Activated gamma-delta T cell (primary cell): Measurements from ENCODE around the gene TP63.
"Not testable (repeated sequence)": the region's sequence is repeated elsewhere in the genome, so short reads cannot be mapped to it uniquely, and the experiment has no call there.

ENCODE experiments used
- DNase-seq: peaks from one replicate; lab custom pipeline; 2025; lab: John Stamatoyannopoulos, UW

The TP63 gene

DNA sequence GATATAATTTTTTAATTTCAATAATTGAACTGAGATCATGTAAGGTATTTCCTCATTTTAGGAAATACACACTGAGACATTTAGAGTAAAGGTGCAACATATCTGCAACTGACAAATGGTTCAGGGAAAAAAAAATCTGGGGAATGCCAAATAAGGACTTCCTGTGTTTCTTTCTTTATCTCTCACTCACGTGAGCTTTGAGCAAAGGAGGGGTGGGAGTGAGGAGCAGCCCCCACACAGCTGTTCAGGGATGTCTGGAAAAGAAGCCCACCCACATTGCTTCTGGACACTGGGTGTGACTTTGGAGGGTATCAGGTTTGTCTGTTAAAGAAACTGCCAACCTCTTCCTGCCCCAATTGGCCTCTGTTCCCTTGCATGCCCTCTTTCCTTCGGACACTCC is 5.6 kb upstream of the TP63 start:
- DNase-seq: no peak

DNA sequence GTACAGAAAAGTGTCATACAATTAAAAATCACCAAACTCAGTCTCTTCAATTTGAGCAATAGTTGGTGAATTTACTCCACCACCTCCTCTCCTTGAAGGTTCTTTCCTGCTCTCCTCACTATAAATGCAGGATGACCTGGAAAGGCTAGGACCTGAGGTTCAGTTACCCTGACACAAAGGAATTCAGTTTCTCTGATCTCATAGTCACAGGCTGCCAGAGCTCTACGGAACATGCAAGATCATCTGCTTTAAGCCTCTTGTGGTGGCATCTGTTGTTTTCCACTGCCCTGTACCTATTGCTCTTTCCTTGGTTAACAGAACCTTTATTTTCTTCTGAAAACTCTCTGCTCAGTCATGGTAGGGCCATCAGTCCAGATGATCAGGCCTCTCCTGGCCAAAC is 4.9 kb upstream of the TP63 start:
- no peak for DNase-seq

DNA sequence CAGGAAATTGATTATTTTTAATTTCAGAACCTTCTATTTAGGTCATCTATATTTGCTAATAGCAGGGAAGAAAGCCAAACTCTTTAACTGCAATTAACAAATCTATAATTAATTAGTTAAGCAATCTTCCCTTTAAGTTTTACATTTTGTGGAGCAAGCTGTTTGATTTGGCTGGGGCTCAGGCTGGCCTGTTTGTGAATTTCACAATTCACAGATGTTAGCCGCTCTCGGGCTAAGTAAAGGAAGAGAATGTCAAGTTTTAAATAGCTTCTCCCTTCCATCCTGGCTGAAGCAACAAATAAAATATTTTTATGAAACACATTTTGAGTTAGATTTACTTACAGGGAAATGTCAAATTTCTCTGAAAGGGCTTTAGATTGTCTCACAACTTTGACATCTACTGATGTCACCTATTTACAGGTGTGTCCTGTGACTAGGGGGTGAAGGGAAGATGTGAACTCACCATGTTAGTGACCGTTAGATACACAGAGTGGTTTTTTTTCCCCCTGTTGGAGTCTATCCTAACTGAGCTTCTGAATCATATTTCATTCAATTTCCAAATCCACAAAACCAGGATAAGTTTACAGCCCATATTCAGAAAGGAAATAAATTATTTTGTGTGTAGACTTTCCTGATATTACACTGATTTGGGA is 1.3 kb upstream of the TP63 start:
- no peak for DNase-seq

DNA sequence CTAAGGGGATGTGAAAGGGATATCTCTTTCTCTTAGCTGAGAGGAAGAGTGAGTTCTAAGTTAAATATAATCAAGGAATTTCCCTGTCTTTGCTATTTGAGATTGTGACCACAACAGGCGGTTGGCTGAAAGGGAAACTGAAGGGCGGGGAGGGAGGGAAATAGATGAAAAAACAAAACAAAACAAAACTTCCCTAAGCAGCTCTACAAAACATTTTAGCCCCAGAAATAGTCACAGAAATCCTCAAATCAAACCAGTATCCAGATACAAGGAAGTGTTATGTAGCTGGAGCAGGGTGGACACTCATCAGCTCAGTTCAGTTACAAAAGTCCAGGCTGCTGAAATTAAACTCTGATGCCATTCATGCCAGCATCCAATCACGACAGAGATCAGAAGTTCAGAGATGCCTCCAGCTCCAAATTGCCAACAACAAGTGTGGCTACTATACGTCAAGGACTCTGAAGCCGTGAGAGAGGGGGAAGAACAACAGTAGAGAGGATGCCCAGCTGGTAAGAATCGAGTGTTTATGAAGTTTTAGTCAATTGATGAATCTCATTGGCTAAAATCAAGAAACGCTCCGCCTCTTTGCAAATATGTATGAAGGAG is 319 bp upstream of the TP63 start:
- DNase-seq: no peak

DNA sequence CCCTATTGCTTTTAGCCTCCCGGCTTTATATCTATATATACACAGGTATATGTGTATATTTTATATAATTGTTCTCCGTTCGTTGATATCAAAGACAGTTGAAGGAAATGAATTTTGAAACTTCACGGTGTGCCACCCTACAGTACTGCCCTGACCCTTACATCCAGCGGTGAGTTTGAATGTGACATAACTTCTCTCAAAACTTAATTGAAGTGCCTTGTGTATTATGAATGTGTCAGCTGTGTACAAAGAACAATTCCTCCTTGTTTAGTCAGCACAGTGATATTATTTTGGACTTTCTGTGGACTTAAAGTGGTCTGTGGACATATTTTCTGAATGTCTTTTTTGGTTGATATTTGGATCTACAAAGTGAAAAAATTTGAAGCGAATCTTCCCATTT is 220 bp downstream of the TP63 start:
- DNase-seq: no peak

DNA sequence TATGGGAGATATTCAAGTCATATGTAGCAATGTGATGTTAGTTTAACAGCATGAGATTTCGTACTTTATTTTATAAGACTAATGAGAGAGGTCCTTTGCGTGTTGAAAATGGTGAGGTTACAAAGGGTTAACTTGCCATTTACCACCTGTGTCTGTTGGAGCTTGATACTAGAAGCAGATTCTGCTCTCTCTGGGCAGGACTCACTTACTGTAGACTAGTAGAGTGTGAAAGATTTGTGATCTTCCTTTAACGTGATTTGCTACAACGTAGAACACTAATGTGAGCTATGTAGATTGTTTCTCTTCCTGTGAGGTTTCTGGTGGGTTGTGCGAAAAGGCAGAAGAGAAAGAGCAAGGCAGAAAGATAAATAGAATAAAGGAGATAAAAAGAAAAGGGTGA is 1.1 kb downstream of the TP63 start:
- no peak for DNase-seq

DNA sequence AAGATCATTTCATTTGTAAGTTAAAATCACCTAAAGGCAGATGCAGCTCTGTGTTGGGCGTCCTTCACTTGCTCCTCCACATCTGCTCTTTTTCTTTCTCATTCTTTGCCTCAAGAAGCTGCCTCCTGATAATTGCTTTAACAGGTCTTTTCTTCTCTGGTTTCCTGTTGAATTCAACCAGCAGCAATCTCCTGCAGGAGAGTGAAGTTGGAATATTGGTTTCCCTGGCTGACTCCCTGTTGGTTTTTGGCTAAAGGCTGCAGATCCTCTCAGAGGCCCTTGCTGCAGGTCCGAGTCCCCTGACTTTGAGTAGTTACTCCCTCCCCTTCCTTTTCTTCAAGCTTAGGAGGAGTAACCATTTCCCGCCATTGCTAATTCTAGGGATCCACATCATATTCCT is 4.2 kb downstream of the TP63 start:
- DNase-seq: no peak

DNA sequence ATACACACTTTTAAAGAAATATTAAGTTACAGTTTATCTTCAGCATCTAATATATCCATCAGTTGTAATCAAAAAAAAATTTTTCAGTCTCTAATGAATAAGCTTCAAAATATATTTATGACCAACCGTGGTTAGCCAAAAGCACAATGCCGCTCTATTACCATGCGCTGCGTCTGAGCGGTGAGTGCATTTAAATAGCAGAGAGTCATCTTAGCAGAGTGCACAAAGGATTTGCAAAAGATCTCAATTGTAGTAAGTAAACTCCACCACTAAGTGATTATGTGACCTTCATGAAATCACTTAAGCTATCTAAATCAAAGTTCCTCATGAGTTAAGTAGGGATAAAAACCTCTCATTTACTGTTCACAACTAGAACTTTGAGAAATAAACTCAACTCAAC is 4.9 kb downstream of the TP63 start:
- no peak for DNase-seq

DNA sequence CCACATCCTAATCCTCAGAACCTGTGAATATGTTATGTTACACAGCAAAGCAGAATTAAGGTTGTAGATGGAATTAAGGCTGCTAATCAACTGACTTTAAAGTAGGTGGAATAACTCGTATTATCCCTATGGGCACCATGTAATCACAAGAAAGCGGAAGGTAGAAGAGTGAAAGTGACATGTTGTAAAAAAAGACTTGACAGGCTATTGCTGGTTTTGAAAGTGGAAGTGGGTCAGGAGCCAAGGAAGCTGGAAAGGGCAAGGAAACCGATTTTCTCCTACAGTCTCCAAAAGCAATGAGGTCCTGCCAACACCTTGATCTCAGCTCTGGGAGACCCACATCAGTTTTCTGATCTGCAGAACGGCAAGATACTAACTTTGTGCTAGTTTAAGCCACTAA is 6.6 kb downstream of the TP63 start:
- DNase-seq: no peak

DNA sequence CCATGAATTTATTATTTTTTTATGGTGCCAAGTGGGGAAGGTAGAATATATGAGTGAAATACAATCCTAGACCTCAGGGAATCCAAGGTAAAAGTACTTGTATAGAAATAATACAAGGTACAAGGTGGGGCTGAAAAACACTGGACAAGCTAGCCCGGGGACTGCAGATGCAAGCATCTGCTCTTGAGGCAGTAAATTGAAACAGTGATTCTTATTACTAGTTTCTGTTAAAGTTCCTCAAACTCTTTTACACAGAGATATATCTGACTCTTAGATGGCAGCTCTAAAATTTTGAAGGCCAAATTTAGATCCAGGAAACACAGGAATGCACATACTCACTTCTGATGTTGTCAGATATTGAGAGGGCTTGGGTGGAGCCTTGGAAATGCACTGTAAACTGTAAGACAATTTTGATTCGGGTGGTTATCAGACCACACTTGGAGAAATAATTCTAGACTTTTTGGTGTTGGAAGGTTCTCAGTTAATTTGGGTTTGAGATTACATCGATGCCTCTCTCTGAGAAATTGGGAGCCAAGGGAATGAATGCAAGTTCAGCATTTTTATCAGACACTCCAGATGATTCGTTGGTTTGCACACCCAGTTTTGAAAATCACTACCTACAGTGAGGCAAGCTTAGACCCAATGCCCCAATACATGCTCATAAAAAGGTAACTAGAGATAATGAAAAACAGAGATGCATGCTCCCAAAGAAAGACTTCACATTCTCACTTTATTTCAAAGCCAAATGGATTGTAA is 7.3 kb downstream of the TP63 start:
- DNase-seq: no peak

DNA sequence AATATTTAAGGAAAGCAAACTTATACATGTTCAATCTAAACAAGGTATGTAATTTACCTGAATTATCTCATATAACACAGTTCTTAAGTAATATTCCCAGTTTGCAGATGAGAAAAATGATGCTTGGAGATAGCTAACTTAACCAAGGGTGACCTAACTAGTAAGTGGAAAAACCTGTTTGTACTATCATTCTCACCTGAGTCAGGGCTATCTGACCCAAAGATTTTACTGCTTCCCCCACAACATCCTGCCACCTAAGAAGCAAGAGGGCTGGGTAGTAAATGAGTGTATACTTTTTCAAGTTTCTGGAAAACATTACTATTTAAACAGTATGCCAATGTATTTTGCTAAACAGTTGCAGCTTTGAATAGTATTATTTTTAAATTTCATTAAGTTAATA is 10.6 kb downstream of the TP63 start:
- no peak for DNase-seq

DNA sequence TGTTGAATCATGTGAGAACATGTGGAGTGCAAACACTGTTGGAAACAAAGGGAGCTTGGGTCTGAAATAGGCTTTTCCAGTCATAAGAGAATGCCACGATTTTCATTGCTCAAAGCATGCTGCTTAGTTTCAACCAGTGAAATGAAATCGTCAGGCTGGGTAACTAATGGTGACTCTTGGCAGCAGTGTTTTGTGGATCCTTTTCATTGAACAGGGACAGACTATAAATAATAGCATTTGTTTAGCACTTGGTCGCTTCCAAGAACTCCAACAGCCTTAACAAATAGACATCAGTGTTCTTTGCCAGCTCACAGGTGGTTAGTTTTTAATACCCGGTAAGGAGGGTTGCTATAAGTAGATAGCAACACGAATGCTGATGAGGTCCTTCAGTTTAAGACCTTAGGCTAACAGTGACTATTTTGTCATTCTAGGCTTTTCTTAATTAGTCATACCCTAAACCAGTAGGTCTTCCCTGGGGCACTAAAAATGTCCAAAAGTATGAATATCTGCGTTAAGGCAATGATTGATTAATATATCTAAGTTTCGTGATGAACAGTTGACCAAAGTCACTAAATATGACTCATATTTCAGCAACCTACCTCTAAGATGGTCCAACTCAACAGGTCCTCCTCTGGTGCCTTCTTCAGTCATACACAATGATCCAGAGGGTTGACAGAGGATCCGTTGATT is 15.8 kb downstream of the TP63 start:
- DNase-seq: no peak

DNA sequence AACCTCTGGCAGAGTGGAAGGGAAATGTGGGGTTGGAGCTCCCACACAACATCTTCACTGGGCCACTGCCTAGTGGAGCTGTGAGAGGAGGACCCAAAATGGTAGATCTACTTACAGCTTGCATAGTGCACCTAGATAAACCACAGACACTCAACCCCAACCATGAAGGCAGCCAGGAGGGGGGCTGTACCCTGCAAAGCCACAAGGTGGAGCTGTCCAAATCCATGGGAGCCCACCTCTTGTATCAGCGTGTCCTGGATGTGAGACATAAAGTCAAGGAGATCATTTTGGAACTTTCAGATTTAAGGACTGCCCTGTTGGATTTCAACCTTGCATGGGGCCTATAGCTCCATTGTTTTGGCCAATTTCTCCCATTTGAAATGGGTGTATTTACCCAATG is 20.9 kb downstream of the TP63 start:
- no peak for DNase-seq

DNA sequence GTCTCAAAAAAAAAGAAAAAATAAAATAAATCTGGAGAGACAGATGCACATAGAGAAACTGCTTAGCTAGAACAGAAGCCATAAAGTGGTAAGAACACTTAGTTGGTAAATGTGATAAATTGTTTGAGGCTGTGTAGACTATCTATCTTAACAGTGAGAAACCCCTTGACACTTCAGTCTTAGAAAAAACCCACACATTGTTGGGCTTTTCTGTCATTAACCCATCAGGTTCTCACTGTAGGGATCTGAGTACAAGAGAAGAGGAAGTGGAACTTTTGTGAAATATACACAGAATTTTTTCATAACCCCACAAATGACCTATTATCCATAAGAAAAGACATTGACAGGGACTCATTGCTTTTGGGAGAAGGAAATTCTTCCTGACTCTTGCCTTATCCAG is 24.4 kb downstream of the TP63 start:
- DNase-seq: no peak

DNA sequence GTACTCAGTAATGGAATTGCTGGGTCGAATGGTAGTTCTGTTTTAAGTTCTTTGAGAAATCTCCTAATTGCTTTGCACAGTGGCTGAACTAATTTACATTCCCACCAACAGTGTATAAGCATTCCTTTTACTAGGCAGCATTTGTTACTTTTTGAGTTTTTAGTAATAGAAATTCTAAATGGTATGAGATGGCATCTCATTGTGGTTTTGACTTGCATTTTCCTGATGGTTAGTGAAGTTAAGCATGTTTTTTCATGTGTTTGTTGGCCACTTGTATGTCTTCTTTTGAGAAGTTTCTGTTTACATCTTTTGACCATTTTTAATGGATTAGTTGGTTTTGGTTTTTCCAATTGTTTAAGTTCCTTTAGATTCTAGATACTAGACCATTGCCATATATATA is 28.4 kb downstream of the TP63 start:
- no peak for DNase-seq

DNA sequence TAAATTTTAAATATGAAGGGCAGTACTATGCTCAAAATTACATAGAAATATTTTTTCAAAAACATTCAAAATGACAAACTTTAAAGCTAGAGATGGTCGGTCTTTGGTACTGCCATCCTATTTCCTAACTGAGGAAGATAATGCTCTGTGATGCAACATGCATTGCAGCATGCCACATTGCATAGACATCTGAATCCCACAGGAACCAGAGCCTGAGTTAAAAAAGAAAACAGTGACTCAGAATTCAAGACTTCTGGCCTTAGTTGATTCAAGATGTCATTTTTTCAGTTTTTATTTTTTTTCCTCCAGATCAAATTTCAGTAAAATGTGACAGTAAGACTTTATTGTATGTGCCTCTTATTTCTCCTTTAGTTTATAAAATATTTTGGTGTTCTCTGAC is 33.1 kb downstream of the TP63 start:
- DNase-seq: no peak

DNA sequence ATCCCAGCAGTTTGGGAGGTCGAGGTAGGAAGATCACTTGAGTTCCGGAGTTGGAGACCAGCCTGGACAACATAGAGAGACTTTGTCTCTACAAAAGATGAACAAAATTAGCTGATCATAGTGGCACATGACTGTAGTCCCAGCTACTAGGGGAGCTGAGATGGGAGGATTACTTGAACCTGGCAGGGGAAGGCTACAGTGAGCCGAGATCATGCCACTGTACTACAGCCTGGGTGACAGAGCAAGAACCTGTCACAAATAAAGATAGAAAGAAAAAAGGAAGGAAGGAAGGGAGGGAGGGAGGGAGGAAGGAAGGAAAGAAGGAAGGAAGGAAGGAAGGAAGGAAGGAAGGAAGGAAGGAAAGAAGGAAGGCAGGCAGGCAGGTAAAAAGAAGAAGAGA is 41.2 kb downstream of the TP63 start:
- not testable (repeated sequence) for DNase-seq

DNA sequence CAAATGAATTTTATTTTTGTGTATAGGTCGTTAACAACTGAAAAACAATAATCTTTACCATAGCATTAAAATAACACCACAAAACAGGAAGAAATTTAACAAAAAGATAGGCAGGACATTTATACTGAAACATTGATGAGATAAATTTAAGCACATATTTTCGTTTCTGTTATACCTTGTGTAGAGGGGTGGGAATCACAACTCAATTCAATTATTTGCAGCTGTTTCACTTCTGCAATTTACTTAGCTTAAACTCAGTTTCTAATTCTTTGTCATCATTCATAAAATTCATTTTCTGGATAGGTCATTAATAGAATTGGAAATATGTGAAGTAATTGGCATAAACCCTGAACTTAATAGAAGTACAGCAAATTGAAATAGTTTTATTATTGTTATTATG is 42.3 kb downstream of the TP63 start:
- DNase-seq: no peak

DNA sequence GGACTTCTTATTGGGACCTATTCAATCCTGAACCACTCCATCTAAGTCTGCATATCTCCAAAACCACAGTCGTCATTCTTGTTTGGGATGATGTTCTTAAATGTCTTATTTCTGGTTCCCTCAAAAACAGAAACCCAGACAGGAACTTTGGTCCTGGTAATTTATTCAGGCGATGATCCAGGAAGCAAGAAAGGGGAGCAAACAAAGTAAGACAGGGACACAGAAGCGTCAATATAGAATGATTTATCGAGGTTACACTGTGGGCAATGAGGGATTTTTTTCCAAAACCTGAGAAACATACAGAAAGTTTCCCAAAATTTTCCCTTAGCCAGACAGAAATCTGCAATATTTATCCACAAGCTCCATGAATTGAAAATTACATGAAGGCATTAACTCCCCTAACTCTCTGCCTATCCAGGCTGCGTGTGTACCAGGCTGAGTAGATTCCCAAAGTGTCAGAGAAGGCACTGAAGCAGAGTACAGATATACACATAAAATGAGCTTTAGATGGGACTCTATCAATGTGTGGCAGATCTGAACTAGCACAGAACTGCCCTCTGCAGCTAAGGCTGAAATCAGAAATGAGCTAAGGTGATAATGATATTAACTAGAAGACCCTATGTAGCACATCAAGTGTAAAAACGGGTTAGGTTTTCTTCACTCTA is 43.2 kb downstream of the TP63 start:
- DNase-seq: no peak

DNA sequence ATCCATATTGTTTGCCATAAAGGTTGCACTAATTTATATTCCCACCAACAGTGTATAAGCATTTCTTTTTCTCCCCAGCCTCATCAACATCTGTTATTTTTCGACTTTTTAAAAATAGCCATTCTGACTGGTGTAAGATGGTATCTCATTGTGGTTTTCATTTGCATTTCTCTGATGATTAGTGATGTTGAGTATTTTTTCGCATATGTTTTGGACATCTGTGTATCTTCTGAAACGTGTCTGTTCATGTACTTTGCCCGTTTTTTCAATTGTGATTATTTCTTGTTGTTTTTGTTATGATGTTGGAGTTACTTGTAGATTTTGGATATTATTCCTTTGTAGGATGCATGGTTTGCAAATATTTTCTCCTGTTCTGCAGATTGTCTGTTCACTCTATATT is 46.5 kb downstream of the TP63 start:
- no peak for DNase-seq

DNA sequence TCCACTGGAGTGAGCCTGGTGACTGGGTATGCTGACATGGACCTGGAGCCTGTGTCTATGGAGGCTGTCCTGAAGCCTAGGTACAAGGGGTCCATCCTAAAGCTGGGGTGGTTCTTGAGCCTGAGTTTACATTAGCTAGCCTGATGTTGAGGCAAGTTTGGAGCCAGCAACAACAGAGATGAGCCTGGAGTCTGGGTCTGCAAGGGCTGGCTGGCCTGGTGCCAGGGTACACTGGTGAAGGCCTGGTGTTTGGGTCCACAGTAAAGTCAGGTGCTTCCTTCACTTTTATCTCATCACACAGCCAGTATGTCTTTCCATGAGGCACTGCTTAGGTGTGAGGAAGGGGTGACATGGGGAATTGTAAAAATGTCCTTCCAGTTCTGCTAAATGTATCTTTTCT is 49.5 kb downstream of the TP63 start:
- no peak for DNase-seq

DNA sequence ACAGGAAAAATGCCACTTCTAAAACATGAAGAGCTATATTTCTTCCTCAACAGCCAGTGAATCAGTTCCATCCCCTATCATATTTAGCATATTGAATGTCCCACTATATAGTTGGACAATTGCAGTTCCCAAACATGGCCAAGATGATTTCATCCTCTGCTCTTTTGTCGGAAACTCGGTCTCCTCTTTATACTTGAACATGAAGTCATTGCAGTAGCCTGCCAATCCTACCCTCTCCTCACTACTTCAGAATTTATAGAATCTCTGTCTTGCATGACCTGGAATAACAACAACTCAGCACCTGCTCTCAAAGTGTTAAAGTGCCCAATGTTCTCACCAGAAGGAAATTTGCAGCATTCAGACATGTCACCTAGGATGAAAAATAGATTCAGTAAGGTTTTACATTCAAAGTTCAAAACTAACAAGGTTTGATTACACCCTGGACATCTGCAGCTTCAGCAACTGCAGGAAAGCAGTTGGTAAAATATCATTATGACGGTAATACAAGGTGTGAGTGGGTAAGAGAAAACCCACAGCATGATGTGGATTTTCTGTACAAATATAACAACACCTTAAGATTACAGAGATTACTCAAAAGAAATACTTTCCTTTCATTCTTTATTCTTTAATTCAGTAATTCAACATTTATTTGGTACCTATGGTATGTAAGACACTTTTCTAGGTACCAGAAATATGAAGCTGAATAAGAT is 52.5 kb downstream of the TP63 start:
- DNase-seq: no peak
